AG04449 (cell line): ENCODE measurements around the gene MEG3.

Experiments
- CTCF ChIA-PET: fragments of 350-600 bp; formaldehyde crosslinking; extraction: SDS; loops from one replicate; lab custom pipeline; 2021; ENCODE audit warnings: antibody characterized with exemption; lab: Yijun Ruan, JAX
- POLR2A ChIA-PET: fragments of 400-600, 350-600 bp; formaldehyde crosslinking; extraction: SDS; loops from one replicate; lab custom pipeline; 2020; ENCODE audit warnings: antibody characterized with exemption, inconsistent platforms; lab: Yijun Ruan, JAX
- DNase-seq: peaks from one replicate; pipeline ENCODE4 v3.0.0-alpha.2; 2010; ENCODE audit warnings: low read depth, low spot score
- H3K4me3 ChIP-seq: 2 replicates; pipeline ENCODE4 v1.5.1; 2011; ENCODE audit warnings: low read depth, mild to moderate bottlenecking, control low read depth, low read length
- TF ChIP-seq, protein P1 (sequence below): IDR thresholded peaks from one replicate; pipeline ENCODE4 v1.5.1; 2011; ENCODE audit warnings: mild to moderate bottlenecking, moderate library complexity, low read length, control low read depth, inconsistent platforms; ENCODE audit not compliant: insufficient read depth; ENCODE audit errors: missing control alignments

MEG3 gene

GRCh38 chr14:100864960-100865681 lies 39.2 kb downstream of the MEG3 start:
- no peak for DNase-seq
- no peak overlapping the region for H3K4me3 ChIP-seq
- ChIA-PET POLR2A (interaction anchor here (1.1 kb wide), 1 partner anchor 23 kb away, joined by 5 read pairs; no protein-coding TSS in a partner anchor), CTCF (interaction anchor here (0.6 to 4.2 kb wide), 4 partner anchors 13 to 480 kb away, joined by 3 to 19 read pairs (median 5); no protein-coding TSS in a partner anchor)
- TF ChIP-seq, protein P1, sequence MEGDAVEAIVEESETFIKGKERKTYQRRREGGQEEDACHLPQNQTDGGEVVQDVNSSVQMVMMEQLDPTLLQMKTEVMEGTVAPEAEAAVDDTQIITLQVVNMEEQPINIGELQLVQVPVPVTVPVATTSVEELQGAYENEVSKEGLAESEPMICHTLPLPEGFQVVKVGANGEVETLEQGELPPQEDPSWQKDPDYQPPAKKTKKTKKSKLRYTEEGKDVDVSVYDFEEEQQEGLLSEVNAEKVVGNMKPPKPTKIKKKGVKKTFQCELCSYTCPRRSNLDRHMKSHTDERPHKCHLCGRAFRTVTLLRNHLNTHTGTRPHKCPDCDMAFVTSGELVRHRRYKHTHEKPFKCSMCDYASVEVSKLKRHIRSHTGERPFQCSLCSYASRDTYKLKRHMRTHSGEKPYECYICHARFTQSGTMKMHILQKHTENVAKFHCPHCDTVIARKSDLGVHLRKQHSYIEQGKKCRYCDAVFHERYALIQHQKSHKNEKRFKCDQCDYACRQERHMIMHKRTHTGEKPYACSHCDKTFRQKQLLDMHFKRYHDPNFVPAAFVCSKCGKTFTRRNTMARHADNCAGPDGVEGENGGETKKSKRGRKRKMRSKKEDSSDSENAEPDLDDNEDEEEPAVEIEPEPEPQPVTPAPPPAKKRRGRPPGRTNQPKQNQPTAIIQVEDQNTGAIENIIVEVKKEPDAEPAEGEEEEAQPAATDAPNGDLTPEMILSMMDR: no peak

DNA sequence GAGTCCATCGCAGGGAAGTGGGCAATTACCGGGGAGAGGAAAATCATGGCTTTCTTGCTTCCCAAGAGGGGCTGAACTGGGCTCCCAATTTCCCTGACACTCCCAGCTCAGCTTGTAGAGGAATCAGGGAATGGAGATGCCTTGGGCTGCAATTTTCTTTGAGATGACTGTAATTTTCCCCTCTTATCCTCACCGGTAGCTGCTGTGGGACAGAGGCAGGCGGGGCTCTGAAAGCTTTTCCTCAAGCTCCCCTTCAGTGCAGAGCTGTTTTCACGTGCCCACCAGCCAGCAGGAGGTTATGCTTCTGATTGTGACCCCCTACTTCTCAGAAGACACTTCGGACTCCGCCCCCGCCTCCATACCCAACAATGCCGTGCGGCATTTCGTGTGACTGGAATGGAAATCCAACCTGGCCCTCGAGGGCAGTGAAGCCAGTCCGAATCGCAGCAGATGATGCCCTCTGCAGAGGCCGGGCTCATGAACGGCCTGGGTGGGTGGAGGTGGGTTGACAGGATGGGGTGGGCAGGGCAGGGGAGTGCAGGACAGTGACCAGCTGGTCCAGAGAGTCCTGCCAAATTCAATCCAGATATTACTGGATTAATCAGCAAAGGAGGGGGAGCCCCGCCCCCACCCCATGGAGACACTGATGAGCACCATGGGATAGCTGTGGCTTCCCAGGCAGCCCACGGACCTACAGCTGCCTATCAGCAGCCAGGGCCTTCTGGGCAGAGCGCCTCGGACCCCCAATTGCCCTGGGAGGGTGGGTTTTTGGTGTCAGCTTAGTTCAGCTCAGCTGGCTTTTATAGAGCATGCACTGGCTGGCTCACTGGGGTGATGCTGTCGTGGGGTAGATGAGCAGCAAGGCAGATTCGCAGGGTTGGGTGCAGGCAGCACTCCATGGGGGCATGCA lies 40.0 kb downstream of the MEG3 start:
- H3K4me3 ChIP-seq: no peak overlapping the region
- TF ChIP-seq, protein P1: no peak
- ChIA-PET CTCF (interaction anchor here (0.6 to 4.2 kb wide), 2 partner anchors 14 to 141 kb away, joined by 3 to 19 read pairs; no protein-coding TSS in a partner anchor), POLR2A (no interaction called here)
- no peak for DNase-seq

DNA sequence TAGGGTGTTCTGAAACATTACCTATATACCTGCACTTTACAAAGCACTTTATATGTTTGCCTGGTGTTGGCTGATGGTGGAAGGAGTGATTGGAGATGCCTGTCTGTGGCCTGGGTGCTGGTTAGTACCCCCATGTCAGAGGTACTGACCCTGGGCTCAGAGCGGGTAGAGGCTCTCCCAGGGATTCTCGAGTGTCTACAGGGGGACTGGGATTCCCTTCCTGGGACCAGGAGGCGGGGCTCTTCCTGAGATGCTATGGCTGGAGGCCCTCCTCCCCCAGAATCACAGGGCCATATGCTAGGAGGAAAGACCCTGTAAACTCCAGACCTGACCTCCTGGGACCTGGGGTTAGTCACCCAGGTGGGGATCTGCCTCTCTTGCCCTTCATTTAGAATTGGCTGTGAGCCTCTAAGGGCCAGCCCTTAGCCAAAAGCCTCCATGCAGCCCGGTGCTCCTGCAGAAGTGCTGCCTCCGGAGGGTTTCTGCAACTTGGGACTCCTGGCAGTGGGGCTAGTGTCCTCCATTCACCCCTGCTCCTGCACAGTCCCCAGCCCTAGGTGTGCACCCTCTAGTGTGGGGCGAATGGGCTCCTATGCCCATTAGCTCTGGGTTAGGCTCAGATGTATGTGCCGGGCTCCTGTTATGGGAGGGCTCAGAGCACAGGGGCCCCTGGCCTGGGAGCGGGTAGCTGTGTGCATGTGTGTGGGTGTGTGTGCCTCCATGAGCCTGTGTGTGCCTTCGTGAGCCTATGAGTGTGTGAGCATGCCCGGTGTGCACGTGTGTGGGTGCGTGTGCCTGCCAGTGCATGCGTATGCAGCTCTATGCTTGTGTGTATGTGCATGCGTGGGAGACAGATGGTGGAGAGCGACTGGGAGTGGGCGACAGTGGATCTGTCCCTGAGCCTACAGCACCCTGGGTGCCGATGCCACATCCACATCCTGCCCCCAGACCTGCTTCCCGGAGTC lies 41.0 kb downstream of the MEG3 start:
- CTCF ChIA-PET: interaction anchor here (4.2 kb wide), 1 partner anchor 15 kb away, joined by 19 read pairs; no protein-coding TSS in a partner anchor
- H3K4me3 ChIP-seq: no peak overlapping the region
- no peak for DNase-seq
- TF ChIP-seq, protein P1: no peak
- POLR2A ChIA-PET: no interaction called here

DNA sequence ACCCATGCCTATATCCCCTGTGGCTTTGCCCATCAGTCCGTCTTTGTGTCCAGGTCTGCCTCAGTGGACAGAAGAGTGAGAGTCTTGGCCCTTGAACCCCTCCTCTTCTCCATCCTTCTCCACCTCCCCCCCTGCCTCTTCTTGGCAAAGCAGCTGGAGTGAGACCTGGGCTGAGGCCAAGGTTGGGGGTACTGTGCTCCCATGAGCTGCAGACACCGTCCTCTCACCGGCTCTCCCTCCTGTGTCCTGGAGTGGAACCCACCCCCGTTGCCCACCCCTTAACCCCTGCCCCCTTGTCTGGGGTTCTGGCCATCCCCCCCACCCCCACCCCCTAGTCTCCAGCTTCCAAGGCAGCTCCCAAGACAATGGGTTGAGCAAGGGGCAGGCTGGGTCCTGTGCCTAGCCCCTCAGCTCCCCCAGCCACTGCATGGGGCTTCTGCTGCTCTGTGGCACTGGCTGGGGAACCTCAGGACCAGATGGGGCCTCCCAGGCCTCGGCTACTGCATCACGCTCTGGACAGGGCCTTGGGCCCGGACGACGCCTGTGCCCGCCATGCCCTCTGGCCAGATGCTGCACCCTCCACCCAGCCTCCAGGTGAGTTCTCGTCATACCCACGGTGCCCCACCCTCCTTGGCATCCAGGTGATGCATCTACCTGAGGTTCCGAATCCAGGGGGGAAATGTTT lies 41.9 kb downstream of the MEG3 start:
- no peak overlapping the region for H3K4me3 ChIP-seq
- ChIA-PET POLR2A (no interaction called here), CTCF (no interaction called here)
- TF ChIP-seq, protein P1: no peak
- no peak for DNase-seq

DNA sequence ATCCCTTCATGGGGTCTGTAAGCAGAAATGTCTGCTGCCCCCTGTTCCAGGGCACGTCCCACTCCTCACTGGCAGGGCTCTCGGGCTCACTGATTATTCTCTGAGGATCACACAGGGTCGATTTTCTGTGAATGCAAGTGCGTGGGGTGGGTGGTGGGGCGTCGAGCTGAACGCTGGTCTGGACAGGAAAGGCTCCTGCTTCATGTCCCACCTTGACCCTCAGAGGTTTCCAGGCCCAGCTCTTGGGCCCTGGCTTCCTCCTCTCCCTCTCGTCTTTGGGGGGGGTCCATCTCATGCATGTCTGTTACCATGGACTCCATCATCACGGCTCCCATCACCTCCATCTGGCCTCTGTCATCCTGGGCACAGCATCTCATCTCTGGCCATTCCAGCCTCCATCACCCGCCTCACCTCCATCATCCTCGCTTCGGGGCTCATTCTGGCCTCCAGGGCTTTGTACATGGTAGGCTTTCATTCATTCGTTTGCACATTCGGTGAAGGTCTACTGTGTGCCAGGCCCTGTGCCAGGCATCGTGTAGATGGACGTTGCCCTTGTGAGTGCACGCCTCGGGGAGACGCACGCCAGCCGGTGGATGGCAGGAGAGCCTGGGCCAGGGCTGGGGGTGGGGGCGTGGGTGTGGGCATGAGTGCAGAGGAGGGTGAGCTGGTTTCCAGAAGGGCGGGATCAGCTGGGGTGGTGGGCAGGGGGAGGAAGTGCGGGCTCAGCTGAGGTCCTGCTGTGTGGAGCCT lies 42.9 kb downstream of the MEG3 start:
- ChIA-PET POLR2A (no interaction called here), CTCF (no interaction called here)
- no peak for DNase-seq
- H3K4me3 ChIP-seq: no peak overlapping the region
- TF ChIP-seq, protein P1: no peak
